Activated T-helper 2 cell treated with anti-CD3 and anti-CD28 coated beads, Interferon-gamma antibody, Interleukin-2, Interleukin-4, amounts not matched to agents 10 μg/mL and 5 μg/mL and 100 μg/mL, durations not matched to agents 14 hours and 24 hours and 36 hours (primary cell): ENCODE data around the gene PPP2R2D. TPM values are rescaled to one million over a fixed set of nuclear protein-coding genes. Genes with fewer than 3 reads are reported as not detected.

ENCODE experiments used
- DNase-seq: peaks from one replicate; pipeline ENCODE4 v3.0.0; 2021; ENCODE audit warnings: low spot score
- H3K27ac Mint-ChIP-seq: one replicate; pipeline ENCODE4 v1.8.0; 2021; ENCODE audit warnings: mixed read lengths
- H3K27me3 Mint-ChIP-seq: one replicate; pipeline ENCODE4 v1.8.0; 2021; ENCODE audit warnings: low read depth, mixed read lengths
- H3K36me3 Mint-ChIP-seq: one replicate; pipeline ENCODE4 v1.8.0; 2021; ENCODE audit warnings: low read depth, mixed read lengths
- H3K4me1 Mint-ChIP-seq: one replicate; pipeline ENCODE4 v1.8.0; 2021; ENCODE audit warnings: low read depth, mixed read lengths
- H3K4me3 Mint-ChIP-seq: one replicate; pipeline ENCODE4 v1.8.0; 2021; ENCODE audit warnings: low read depth, mild to moderate bottlenecking, moderate library complexity, mixed read lengths
- H3K9me3 Mint-ChIP-seq: one replicate; pipeline ENCODE4 v1.8.0; 2021; ENCODE audit warnings: mixed read lengths
- intact Hi-C: fragments of 100-400 bp; cut with micrococcal nuclease; formaldehyde crosslinking; loops from one replicate; pipeline ENCODE4 v1.15.1; 2023
- total RNA-seq: library from RNA; stranded (reverse); gene quantifications from 2 replicates; pipeline ENCODE4 v1.2.3, GENCODE V29; 2022

Gene PPP2R2D
- total RNA-seq, 1 donor from 2014 or later = 32.0 TPM

DNA sequence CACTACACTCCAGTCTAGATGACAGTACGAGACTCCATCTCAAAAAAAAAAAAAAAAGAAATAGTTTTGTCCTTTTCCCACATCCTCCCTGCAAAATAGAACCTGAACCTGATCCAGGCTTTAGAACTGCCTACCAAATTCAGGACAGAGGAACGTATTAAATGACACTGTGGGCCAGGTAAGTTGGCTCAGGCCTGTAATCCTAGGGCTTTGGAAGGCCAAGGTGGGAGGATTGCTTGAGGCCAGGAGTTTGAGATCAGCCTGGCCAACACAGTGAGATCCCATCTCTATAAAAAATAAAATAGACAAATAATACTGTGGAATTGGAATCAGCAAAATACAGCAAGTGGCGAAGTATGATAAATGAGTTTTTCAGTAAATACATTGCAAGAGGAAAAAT lies 90.9 kb downstream of the PPP2R2D start:
- no peak for DNase-seq
- H3K4me3 Mint-ChIP-seq = no peak overlapping the region
- no peak overlapping the region for H3K27ac Mint-ChIP-seq
- H3K4me1 Mint-ChIP-seq = no peaks in the 10 kb centered on the region
- H3K9me3 Mint-ChIP-seq = no peaks in the 10 kb centered on the region
- peaks cover 5% of the 10 kb centered on the region for H3K27me3 Mint-ChIP-seq
- H3K36me3 Mint-ChIP-seq = no peaks in the 10 kb centered on the region
- intact Hi-C loops = no loop called here

DNA sequence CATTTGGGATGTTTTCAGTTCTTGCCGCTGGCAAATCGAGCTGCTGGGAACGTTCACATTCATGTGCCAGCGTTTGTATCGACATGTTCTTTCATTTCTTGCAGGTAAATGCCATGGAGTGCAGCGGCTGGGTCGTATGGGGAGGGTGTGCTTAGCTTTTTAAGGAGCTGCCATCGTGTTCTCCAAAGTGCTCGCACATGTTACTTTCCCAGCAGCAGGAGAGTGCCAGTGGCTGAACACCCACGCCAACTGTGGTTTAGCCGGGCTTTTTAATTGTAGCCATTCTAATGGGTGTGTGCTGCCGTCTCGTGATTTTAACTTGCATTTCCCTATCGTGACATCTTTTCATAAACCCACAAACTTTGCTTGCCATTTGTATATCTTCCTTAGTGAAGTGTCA lies 92.5 kb downstream of the PPP2R2D start:
- Mint-ChIP-seq H3K27me3 (peaks cover 5% of the 10 kb centered on the region), H3K4me3 (no peak overlapping the region), H3K36me3 (no peaks in the 10 kb centered on the region), H3K9me3 (no peaks in the 10 kb centered on the region), H3K27ac (no peak overlapping the region), H3K4me1 (no peaks in the 10 kb centered on the region)
- no peak for DNase-seq
- intact Hi-C loops = no loop called here

DNA sequence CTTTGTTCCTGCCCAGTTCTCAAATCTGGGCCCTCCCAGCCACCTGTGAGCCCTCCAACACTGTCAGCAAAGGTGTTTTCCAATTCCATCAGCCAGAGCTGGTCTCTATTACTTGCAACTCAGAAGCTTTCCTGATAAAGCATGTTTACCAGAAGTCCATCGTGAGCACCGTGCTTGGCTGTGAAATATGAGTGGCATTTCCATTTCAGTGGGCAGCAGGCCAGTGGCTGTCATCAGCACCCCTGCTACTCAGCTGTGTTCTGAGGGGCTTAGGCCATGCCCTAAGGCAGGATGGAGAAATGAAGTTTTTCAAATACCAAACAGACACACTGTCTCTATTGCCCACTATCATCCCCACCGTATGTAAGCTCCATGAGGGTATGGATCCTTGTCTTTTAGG lies 93.6 kb downstream of the PPP2R2D start:
- Mint-ChIP-seq H3K27ac (no peak overlapping the region), H3K4me3 (no peak overlapping the region)

DNA sequence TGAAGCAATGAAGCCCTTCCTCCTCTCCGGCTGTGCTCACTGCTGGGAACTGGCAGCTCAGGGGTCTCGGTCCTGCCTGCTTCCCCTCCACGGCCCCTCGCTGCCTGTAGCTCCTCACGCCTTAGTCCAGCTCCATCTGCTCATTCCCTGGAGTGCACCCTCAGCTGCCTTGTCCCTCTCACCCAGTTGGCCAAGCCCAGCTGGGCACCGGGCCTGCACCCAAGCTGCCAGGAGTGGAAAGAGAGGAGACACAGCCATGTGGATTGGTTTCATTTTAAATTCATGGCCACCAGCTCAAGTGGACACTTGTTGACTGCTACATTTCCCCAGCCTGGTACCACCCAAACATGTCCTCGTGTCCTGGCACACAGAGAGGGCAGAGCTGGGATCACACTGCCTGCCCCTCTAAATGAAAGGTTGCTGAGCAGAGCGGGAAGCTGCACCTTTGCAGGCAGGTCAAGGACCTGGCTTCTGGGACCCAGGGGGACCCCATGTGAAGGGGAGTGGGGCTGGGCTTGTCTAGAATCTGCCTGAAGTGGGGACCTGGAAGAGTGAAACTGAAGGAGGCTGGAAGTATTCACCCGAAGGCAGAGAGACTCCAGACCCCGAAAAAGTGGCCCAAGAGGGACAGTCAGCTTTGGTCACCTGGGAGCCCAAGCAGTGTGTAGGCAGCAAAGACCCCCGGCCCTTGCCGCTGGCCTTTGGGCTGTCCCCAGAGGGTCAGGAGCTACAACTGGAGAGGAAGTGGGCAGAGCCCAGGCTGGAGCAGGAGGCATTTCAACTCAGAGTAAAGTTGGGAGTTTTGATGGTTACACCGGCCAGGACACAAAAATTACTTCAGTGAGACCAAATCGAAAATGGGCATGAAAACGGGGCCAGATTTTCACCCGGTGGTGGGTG lies 95.9 kb downstream of the PPP2R2D start:
- Mint-ChIP-seq H3K27ac (no peak overlapping the region), H3K4me1 (no peaks in the 10 kb centered on the region), H3K27me3 (peaks cover 5% of the 10 kb centered on the region), H3K9me3 (no peaks in the 10 kb centered on the region), H3K36me3 (no peaks in the 10 kb centered on the region), H3K4me3 (no peak overlapping the region)
- no peak for DNase-seq
- intact Hi-C loops = no loop called here

More for the DNA sequence above, 93.6 kb downstream of the PPP2R2D start:
- no peaks in the 10 kb centered on the region for H3K36me3 Mint-ChIP-seq
- intact Hi-C loops = no loop called here
- no peaks in the 10 kb centered on the region for H3K4me1 Mint-ChIP-seq
- no peaks in the 10 kb centered on the region for H3K9me3 Mint-ChIP-seq
- DNase-seq = no peak
- H3K27me3 Mint-ChIP-seq = peaks cover 5% of the 10 kb centered on the region

DNA sequence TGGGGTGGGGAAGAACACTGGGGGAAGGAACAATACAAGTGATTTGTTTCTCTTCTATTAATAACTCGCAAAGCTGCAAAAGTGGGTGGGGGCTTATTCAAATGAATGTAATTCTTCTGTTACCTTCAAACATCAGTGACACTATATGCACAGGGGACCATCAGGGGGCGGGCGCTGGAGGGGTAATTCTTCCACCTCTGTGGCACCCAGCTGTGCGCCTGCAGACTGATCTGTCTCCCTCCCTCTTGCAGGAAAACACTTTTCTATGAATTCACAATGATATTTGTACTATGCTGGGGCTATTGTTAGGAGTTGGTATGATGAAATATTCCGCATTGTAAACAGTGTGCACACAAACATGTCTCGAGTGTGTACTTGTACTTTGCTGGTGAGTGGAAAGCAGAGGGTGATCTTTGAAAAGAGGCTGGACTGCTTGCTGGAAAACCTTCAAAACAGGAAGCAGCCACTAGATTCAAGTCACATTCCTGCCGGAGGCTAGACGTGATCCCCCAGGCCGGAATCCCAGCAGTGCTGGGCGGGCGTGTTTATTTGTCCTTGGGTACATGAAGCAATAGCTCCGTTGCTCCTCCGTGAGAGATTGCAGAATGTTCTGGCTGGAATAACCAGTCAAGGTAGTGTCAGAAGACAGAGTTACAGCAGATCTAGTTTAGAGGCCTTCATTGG lies 96.7 kb downstream of the PPP2R2D start:
- H3K36me3 Mint-ChIP-seq = no peaks in the 10 kb centered on the region
- no peak overlapping the region for H3K4me3 Mint-ChIP-seq
- intact Hi-C loops = no loop called here

DNA sequence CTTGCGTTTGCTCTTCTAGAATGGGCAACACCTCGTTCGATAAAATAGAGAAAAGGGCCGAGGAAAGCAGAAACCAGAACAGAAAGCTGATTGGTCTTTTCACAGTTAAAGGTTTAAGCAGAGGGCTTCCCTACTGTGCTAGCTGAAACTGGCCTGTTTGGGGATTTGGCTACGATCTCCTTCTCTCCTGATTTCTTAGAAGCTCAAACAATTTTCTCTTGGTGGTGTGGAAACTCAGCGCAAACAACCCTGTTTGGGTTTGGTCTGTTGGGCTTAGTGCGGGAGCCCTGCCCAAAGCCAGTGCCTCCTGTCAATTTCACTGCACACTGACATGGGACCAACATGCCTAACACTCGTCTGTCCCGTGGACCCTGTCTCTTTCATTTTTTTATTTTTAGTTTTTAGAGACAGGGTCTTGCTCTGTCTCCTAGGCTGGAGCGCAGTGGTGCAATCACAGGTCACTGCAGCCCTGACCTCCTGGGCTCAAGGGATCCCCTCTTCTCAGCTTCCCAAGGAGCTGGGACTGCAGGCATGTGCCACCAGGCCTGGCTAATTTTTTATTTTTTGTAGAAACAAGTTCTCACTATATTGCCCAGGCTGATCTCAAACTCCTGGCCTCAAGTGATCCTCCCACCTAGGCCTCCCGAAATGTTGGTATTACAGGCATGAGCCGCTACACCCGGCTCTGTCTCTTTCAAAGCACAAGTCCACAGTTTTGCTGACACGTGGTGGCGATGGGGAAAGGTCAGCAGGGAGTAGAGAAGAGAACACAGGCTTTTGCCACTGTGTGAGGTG lies 97.4 kb downstream of the PPP2R2D start:
- Mint-ChIP-seq H3K9me3 (no peaks in the 10 kb centered on the region), H3K36me3 (no peaks in the 10 kb centered on the region), H3K27ac (no peak overlapping the region), H3K4me1 (no peaks in the 10 kb centered on the region), H3K27me3 (peaks cover 9% of the 10 kb centered on the region), H3K4me3 (no peak overlapping the region)
- intact Hi-C loops = no loop called here
- DNase-seq = no peak

More for the DNA sequence above, 96.7 kb downstream of the PPP2R2D start:
- H3K27ac Mint-ChIP-seq = no peak overlapping the region
- no peaks in the 10 kb centered on the region for H3K4me1 Mint-ChIP-seq
- DNase-seq = no peak
- H3K27me3 Mint-ChIP-seq = peaks cover 9% of the 10 kb centered on the region
- no peaks in the 10 kb centered on the region for H3K9me3 Mint-ChIP-seq

DNA sequence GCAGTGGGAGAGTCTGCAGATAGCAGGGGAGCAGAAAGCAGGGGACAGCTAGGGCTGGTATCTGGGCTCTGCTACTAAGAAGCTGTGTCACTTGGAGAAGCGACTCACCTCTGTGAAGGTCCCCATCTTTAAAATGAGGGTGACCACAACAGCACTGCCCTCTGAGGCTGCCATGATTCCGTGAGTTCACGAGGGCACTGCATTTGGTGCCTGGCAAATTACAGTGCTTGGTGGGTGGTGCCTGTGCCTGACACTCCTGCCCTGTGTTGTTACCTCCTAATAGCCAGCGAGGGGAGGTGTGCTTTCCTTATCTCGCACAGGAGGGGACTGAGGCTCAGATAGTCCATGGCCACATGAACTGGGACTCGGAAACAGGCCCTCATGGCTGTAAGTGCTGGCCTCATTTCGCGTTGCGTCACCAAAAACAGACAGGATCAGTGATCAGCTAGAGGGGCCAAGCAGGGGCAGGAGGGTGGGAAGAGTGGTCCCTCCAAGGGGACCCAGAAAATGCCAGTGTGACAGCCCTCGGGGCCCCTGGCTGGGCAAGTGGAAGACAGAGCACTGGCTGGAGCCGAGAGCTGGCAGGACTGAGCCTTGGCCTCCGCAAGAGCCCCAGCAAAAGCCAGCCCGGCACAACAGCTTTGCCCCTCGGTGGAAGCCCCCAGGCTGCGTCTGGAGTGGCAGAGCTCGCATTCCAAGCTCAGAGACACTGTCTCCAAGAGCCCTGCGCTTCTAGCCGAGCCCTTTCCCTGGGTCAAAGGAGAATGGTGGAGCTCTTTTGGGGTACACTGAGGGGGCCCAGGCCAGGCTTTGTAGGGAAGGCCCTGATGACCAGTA lies 98.3 kb downstream of the PPP2R2D start:
- Mint-ChIP-seq H3K4me1 (no peaks in the 10 kb centered on the region), H3K4me3 (no peak overlapping the region), H3K27ac (no peak overlapping the region), H3K27me3 (peaks cover 6% of the 10 kb centered on the region), H3K9me3 (no peaks in the 10 kb centered on the region), H3K36me3 (no peaks in the 10 kb centered on the region)
- no peak for DNase-seq
- intact Hi-C loops = no loop called here

DNA sequence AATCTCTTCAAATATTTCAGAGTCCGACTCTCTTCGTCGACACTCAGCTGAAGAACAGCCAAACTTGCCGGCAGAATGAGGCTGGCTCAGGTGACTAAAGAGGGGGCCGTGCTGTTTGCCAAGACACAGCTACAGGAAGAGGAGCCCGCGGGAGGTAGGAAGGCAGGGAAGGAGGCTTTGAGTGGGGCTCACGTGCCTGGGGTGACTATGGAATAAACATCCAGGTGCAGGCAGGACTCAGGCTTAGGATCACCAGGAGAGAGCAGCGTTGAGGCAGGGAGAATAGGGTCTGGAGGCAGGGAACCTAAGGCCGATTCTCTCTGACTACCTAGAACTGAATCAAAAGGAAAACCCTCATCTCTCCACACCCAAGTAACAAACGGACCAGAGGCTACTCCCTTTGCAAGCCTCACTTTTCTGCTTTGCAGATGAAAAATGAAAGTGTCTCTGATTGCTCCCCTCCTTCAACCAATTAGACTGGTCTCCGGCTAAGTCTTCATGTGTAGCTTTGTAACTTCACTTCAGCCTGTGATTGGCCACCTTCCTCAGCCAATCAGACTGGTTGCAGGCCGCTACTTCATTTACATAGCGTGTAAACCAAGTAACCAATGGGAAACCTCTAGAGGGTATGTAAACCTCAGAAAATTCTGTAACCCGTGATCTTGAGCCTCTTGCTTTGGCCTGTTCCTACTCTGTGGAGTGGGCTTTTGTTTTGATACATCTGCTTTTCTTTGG lies 100.6 kb downstream of the PPP2R2D start:
- intact Hi-C loops = no loop called here
- H3K9me3 Mint-ChIP-seq = peaks cover 10% of the 10 kb centered on the region
- H3K27ac Mint-ChIP-seq = no peak overlapping the region

DNA sequence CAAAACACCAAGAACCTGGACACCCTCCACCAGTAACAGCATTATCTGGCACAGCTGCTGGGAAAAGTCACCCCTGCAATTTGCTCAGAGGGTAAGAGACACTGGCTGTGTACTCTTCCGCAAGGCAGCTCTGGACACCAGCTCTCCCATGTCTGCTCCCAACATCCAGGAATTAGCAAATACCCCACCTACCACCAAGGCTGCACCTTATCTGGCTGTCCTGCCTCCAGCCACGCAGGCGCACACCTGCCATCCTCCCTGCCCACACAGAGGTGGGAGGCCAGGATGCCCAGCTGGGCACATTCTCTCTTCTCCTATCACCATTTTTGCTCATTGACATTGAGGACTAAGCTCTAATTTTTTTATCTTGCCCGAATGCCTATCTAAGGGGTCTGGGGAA lies 101.2 kb downstream of the PPP2R2D start:
- H3K36me3 Mint-ChIP-seq = no peaks in the 10 kb centered on the region
- no peaks in the 10 kb centered on the region for H3K4me1 Mint-ChIP-seq
- H3K4me3 Mint-ChIP-seq = no peak overlapping the region
- intact Hi-C loops = no loop called here
- H3K9me3 Mint-ChIP-seq = peaks cover 10% of the 10 kb centered on the region
- peaks cover 6% of the 10 kb centered on the region for H3K27me3 Mint-ChIP-seq
- no peak overlapping the region for H3K27ac Mint-ChIP-seq
- DNase-seq = no peak

More for the DNA sequence above, 100.6 kb downstream of the PPP2R2D start:
- no peaks in the 10 kb centered on the region for H3K4me1 Mint-ChIP-seq
- DNase-seq = no peak
- no peak overlapping the region for H3K4me3 Mint-ChIP-seq
- H3K36me3 Mint-ChIP-seq = no peaks in the 10 kb centered on the region
- peaks cover 6% of the 10 kb centered on the region for H3K27me3 Mint-ChIP-seq

DNA sequence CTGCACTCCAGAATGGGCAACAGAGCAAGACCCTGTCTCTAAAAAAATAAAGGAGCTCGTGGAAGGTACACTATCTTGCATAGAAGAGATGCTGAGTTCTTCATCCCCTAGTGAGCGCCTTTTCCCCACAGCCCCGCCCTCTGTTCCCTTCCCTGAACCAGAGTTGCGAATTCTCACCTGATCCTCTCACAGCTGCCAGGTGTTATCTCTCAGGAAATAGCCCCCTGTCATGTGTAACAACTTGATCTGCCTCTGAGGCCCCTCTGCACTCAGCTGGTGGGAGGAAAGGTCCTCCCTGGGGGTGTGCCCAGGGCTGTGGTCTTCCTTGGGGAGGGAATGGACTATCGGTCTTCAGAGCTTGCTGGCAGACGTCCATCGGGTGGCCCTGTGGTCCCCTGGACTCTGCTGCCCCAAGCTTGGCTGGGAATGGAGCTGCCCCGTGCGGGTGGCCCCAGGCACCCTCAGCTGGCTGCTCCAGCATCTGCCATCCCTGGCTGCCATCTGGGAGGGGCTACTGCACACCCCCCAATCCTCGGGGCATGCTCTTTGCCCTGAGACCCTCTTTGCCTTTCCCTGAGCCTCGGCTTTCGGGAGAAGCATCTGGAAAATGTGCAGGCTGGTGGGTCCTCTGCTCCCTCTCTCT lies 102.6 kb downstream of the PPP2R2D start:
- Mint-ChIP-seq H3K27me3 (peaks cover 6% of the 10 kb centered on the region), H3K9me3 (peaks cover 10% of the 10 kb centered on the region), H3K27ac (no peak overlapping the region), H3K4me3 (no peak overlapping the region), H3K36me3 (no peaks in the 10 kb centered on the region), H3K4me1 (no peaks in the 10 kb centered on the region)
- no peak for DNase-seq
- intact Hi-C loops = no loop called here

DNA sequence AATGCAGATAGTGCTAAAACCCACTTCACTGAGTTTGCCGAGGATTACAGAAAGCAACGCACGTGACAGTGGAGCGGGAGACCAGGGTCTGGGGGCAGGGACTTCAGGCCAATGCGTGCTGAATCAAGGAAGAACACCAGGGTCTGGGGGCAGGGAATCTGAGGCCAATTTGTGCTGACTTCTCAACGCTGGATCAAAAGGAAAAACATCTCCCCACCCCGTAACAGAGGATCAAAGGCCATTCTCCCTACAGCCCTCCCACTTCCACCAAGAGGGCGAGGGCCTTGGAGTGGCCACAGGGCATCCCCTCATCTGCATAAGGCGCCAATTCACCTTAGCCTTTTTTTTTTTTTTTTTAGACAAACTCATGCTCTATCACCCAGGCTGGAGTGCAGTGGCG lies 103.2 kb downstream of the PPP2R2D start:
- peaks cover 10% of the 10 kb centered on the region for H3K9me3 Mint-ChIP-seq
- H3K4me1 Mint-ChIP-seq = no peaks in the 10 kb centered on the region
- no peak overlapping the region for H3K4me3 Mint-ChIP-seq
- peaks cover 10% of the 10 kb centered on the region for H3K27me3 Mint-ChIP-seq
- H3K36me3 Mint-ChIP-seq = no peaks in the 10 kb centered on the region
- DNase-seq = no peak
- intact Hi-C loops = no loop called here
- H3K27ac Mint-ChIP-seq = no peak overlapping the region
